Sigmoid colon (tissue), 7 donors: Measurements from ENCODE around the gene CCDC148. TPM values are rescaled to one million over a fixed set of nuclear protein-coding genes. Genes with fewer than 3 reads are reported as not detected.

Experiments used
- DNase-seq: peaks from one replicate; pipeline ENCODE4 v3.0.0-alpha.2; 2019
- H3K27ac ChIP-seq, 4 donors: fragments of 200-600 bp; sonication (generic); one replicate each; pipeline ENCODE4 v1.5.1; 2016 to 2019; ENCODE audit warnings: mild to moderate bottlenecking in 1 of 4
- H3K27me3 ChIP-seq, 3 donors: fragments of 200-600 bp; sonication (generic); one replicate each; pipeline ENCODE4 v1.5.1; 2019; ENCODE audit warnings: mild to moderate bottlenecking in 1 of 3
- H3K36me3 ChIP-seq, 4 donors: fragments of 200-600 bp; sonication (generic); one replicate each; pipeline ENCODE4 v1.5.1; 2016 to 2019
- H3K4me1 ChIP-seq, 4 donors: fragments of 200-600 bp; sonication (generic); one replicate each; pipeline ENCODE4 v1.5.1; 2017 to 2019
- H3K4me3 ChIP-seq, 4 donors: fragments of 200-600 bp; sonication (generic); one replicate each; pipeline ENCODE4 v1.5.1; 2017 to 2019; ENCODE audit warnings: mild to moderate bottlenecking in 2 of 4, moderate library complexity in 1 of 4
- H3K9me3 ChIP-seq, 4 donors: fragments of 200-600 bp in 3 of 4; sonication (generic) in 3 of 4; one replicate each; pipeline versions ENCODE4 v1.5.1 to v1.6.1; 2013 to 2019
- EP300 ChIP-seq, 4 donors: sonication (generic); formaldehyde crosslinking; IDR thresholded peaks; one replicate each; pipeline ENCODE4 v1.6.1; 2017; ENCODE audit warnings: antibody characterized with exemption in 4 of 4
- POLR2A ChIP-seq, 2 donors: fragments of 450-650 bp; IDR thresholded peaks; one replicate each; pipeline ENCODE4 v1.6.1; 2016; ENCODE audit warnings: antibody characterized with exemption in 2 of 2, mild to moderate bottlenecking in 2 of 2, moderate library complexity in 2 of 2
- POLR2AphosphoS5 ChIP-seq, 4 donors: sonication (generic); formaldehyde crosslinking; IDR thresholded peaks; one replicate each; pipeline ENCODE4 v1.6.1; 2017; ENCODE audit warnings: antibody characterized with exemption in 4 of 4
- WGBS, 2 donors: extraction: QIAGEN DNeasy Blood & Tissue Kit; methylation state at CpG; one replicate each; pipeline ENCODE4 v1.1.7; 2013; 5-methylcytosine and 5-hydroxymethylcytosine counted together
- intact Hi-C: fragments of 100-400 bp; cut with DNase I; formaldehyde crosslinking; loops from one replicate; pipeline ENCODE4 v1.15.1; 2023
- polyA plus RNA-seq, 3 donors: library from polyadenylated mRNA; stranded (reverse); fragments of 200-250 nt; gene quantifications; one replicate each; pipeline ENCODE4 v1.2.3, GENCODE V29; 2013
- total RNA-seq, 4 donors: library from RNA; depleted of rRNA; stranded (reverse); fragments of >200 nt; gene quantifications; one replicate each; pipeline ENCODE4 v1.1.0, GENCODE V29; 2016
- TF ChIP-seq, protein P1 (sequence below), 4 experiments: fragments of 450-650 bp in 3 of 4; fragments of 200-600 bp in 1 of 4; IDR thresholded peaks; one replicate each; pipeline ENCODE4 v1.5.1; 2016 to 2019; ENCODE audit warnings: antibody characterized with exemption in 4 of 4, mild to moderate bottlenecking in 3 of 4, moderate library complexity in 2 of 4
- donor health status: healthy with polysubstance abuse.
- donor health status: Bipolar disorder and iron deficiency.
- donor health status: healthy.

Gene CCDC148
- total and polyA plus RNA-seq, 7 donors = 0.23 to 0.83 (median 0.36) TPM; not detected in 4

DNA sequence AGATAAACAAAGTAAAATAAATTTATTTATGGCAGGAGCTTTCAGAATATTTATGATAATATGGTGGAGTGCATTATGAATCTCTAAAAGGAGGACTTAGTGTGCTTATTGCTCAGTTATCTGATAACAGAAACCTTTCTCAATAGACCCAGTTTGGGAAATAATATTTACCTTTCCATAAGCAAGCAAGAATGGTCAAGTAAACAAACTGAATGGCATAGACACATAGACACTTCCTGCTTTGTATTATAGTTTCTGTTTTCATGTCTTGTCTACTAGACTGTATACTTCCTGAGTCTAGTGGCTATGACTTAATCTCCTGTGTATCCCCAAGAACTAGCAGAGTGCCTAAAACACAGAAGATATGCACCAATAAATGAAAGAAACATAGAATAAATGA is 267.0 kb downstream of the CCDC148 start:
- Histone ChIP-seq H3K27me3 (no peaks in the 10 kb centered on the region), H3K27ac (no peak overlapping the region), H3K4me1 (no peaks in the 10 kb centered on the region), H3K36me3 (no peaks in the 10 kb centered on the region), H3K9me3 (no peaks in the 10 kb centered on the region), H3K4me3 (no peak overlapping the region)
- intact Hi-C loops = no loop called here
- DNase-seq = no peak
- TF ChIP-seq, protein P1, sequence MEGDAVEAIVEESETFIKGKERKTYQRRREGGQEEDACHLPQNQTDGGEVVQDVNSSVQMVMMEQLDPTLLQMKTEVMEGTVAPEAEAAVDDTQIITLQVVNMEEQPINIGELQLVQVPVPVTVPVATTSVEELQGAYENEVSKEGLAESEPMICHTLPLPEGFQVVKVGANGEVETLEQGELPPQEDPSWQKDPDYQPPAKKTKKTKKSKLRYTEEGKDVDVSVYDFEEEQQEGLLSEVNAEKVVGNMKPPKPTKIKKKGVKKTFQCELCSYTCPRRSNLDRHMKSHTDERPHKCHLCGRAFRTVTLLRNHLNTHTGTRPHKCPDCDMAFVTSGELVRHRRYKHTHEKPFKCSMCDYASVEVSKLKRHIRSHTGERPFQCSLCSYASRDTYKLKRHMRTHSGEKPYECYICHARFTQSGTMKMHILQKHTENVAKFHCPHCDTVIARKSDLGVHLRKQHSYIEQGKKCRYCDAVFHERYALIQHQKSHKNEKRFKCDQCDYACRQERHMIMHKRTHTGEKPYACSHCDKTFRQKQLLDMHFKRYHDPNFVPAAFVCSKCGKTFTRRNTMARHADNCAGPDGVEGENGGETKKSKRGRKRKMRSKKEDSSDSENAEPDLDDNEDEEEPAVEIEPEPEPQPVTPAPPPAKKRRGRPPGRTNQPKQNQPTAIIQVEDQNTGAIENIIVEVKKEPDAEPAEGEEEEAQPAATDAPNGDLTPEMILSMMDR (IDR thresholded peaks at IDR 0.05) = no peak
- TF ChIP-seq POLR2AphosphoS5 (IDR thresholded peaks at IDR 0.05) (no peak), EP300 (IDR thresholded peaks at IDR 0.05) (no peak), POLR2A (IDR thresholded peaks at IDR 0.05) (no peak)

DNA sequence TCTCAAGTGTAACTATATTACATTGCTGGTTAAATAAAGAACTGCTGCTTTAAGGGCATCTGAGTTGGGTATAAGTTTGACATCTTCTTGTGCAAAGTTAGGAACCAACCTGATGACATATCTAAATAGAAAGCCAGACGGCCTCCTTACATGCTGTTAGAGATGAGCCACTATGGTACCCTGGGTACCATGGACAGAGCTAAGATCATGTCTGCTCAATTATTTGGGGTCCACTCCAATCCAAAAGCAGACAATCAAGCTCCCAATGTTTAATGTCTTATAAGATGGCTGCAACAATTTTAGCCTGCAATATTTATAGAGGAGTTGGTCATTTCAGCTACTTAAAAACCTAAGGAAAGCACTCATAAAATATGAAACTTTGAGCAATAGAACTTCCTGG is 268.6 kb downstream of the CCDC148 start:
- no peak for TF ChIP-seq POLR2A (IDR thresholded peaks at IDR 0.05)
- no peak for TF ChIP-seq POLR2AphosphoS5 (IDR thresholded peaks at IDR 0.05)
- TF ChIP-seq, protein P1 (IDR thresholded peaks at IDR 0.05) = no peak
- no peak for TF ChIP-seq EP300 (IDR thresholded peaks at IDR 0.05)
- DNase-seq = no peak
- H3K36me3 ChIP-seq = no peaks in the 10 kb centered on the region
- 97 to 98% methylated on average over 1 of the region's 1 CpG for whole genome bisulfite sequencing, 2 donors
- H3K4me1 ChIP-seq = no peaks in the 10 kb centered on the region
- H3K4me3 ChIP-seq = no peak overlapping the region
- H3K9me3 ChIP-seq = no peaks in the 10 kb centered on the region
- intact Hi-C loops = no loop called here
- no peak overlapping the region for H3K27ac ChIP-seq
- no peaks in the 10 kb centered on the region for H3K27me3 ChIP-seq

DNA sequence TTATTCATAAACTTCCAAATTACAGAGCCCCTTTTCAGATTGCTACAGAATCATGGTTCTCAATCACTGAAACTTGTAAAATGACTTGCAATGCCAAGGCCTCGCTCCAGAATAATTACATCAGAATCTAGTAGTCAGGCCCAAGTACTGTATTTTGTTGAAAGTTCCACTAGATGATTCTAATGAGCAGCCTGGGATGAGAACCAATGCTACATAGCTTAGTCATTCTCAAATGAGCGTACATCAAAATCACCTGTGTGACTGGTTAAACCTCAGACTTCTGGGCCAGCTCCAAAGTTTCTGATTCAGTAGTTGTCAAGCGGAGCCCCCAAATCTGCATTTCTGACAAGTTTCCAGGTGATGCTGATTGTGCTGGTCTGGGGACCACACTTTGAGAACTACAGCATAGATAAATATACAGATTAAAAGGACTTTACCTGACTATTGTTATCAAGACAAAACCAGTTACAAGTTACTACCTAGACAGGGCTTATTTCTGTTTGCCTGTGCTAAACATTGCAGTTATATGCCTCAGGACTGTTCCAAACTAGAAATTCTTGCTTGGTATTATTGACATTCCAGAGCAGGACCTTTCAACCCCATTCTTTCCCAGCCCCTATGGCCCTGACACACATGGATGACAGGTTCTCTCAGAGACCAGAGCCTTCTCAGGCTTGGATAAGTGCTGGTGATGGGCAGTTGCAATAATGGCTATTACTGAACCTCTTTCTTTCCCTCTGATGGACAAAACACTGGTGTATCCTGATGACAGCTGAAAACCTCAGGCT is 271.8 kb downstream of the CCDC148 start:
- Histone ChIP-seq H3K4me3 (no peak overlapping the region), H3K36me3 (no peaks in the 10 kb centered on the region), H3K4me1 (no peaks in the 10 kb centered on the region), H3K9me3 (no peaks in the 10 kb centered on the region), H3K27ac (no peak overlapping the region), H3K27me3 (no peaks in the 10 kb centered on the region)
- no peak for DNase-seq
- intact Hi-C loops = no loop called here
- TF ChIP-seq EP300 (IDR thresholded peaks at IDR 0.05) = no peak
- TF ChIP-seq POLR2A (IDR thresholded peaks at IDR 0.05) = no peak
- TF ChIP-seq, protein P1 (IDR thresholded peaks at IDR 0.05) = no peak
- TF ChIP-seq POLR2AphosphoS5 (IDR thresholded peaks at IDR 0.05) = no peak
- 90 to 95% methylated on average over 3 of the region's 3 CpGs for WGBS, 2 donors

DNA sequence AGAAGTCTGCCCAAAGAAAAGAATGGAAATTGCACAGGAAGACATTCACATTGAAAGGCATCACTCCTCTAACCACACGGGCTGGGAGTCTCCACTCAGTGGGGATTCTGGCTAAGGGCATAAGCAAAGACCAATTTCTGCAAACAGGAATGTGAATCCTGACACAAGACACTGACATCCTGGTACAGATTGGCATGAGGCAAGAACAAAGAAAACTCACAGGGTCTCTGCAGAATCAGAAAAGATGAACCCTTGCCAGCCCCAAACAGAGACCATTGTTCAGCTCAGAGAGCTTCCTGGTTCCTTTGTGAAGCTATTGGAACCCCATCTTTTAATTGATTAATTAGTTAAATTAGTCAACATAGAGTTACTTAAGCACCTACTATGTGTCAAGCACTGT is 272.6 kb downstream of the CCDC148 start:
- intact Hi-C loops = no loop called here
- no peaks in the 10 kb centered on the region for H3K4me1 ChIP-seq
- WGBS, 2 donors = 82 to 88% methylated on average over 1 of the region's 1 CpG

More for the DNA sequence above, 272.6 kb downstream of the CCDC148 start:
- no peak for DNase-seq
- TF ChIP-seq, protein P1 (IDR thresholded peaks at IDR 0.05) = no peak
- no peak for TF ChIP-seq POLR2AphosphoS5 (IDR thresholded peaks at IDR 0.05)
- TF ChIP-seq POLR2A (IDR thresholded peaks at IDR 0.05) = no peak
- no peak for TF ChIP-seq EP300 (IDR thresholded peaks at IDR 0.05)
- no peaks in the 10 kb centered on the region for H3K9me3 ChIP-seq
- H3K4me3 ChIP-seq = no peak overlapping the region
- no peaks in the 10 kb centered on the region for H3K27me3 ChIP-seq
- H3K27ac ChIP-seq = no peak overlapping the region
- H3K36me3 ChIP-seq = no peaks in the 10 kb centered on the region
